ENCODE measurements around the gene SORBS1. TPM values are rescaled to one million over a fixed set of nuclear protein-coding genes. Genes with fewer than 3 reads are reported as not detected.
A peak's percentile ranks its signal among the peaks of the same experiment; 100 is the strongest.

SORBS1 gene
- total and polyA plus RNA-seq, 2 donors (not counting 3 experiments of a cell fraction or from before 2014, with no cell fraction given), result 2.0 to 7.9 TPM

DNA sequence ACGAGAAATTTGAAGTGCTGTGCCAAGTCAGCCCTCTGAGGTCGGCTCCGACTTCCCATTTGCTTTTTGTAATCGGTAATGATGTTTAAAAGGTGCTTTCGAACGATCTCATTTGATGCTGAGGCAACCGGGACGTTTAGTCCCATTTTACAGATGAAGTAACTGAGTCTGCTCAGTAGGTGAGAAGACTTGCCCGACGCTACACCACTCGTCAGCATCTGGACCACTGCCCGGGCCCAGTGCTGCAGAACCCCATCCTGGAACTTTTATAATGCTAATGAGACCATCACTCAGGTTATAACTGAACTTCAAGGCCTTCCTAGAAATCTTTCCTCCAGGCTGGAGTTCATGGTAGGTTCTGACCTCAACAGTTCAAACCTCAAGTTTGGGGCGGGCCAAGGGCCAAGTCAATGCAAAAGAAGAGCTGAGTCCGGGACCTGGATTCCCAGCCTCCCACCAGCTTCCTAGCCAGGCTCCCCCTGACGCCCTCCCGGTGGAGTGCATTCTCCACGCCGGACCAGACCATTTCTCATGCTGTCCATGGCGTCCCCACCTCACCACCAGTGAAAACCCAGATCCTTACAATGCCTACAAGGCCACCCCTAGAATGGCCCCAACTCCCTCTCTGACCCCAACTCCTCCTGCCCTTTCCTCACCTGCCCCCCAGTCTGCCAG lies 269.7 kb downstream of the SORBS1 start:
- dilution Hi-C loops (cut with MboI; ENCODE audit: extremely low pct_ligation_motif_present, low sequenced_read_pairs) (no loop called here), intact Hi-C loops (cut with micrococcal nuclease) (loop anchor here (2.0 kb wide), 1 partner anchor 71 kb away; no protein-coding TSS in a partner anchor)
- no peaks in the 10 kb centered on the region for H4K20me1 ChIP-seq (replicated peaks; ENCODE audit: control insufficient read depth, extremely low read depth, insufficient read depth, low read length)
- no peaks in the 10 kb centered on the region for H3K9me3 ChIP-seq (replicated peaks; ENCODE audit: control insufficient read depth, insufficient read depth, low read length)
- H3K9me1 ChIP-seq (replicated peaks; ENCODE audit: control insufficient read depth, extremely low read depth, insufficient read depth, low read length), result no peaks in the 10 kb centered on the region
- H3K27me3 ChIP-seq (ENCODE audit: control insufficient read depth in 2 of 2, insufficient read depth in 2 of 2, low read length in 2 of 2), result no peaks in the 10 kb centered on the region
- FAIRE-seq (no peak), DNase-seq (ENCODE audit: low read depth, low spot score) (no peak)
- TF ChIP-seq GATA2 (IDR thresholded peaks at IDR 0.05; ENCODE audit: insufficient read depth, insufficient read length, low read depth, low read length) (no peak), JUN (IDR thresholded peaks at IDR 0.05; ENCODE audit: borderline replicate concordance, insufficient read depth, insufficient read length, low read depth) (no peak), CTCF (IDR thresholded peaks at IDR 0.05; ENCODE audit: extremely low read depth in 1 of 2, insufficient read depth in 1 of 2, low read depth in 1 of 2, low read length in 2 of 2) (no peak), EZH2 (IDR thresholded peaks at IDR 0.05; ENCODE audit: borderline replicate concordance, low read depth, low read length, severe bottlenecking) (no peak), POLR2AphosphoS5 (IDR thresholded peaks at IDR 0.05; ENCODE audit: insufficient read depth, low read depth, low read length) (no peak), POLR2A (IDR thresholded peaks at IDR 0.05; ENCODE audit: low read depth, low read length) (no peak), FOS (IDR thresholded peaks at IDR 0.05; ENCODE audit: borderline replicate concordance, insufficient read depth, low read length) (no peak), MYC (IDR thresholded peaks at IDR 0.05; ENCODE audit: low read depth, low read length) (no peak)
- TF ChIP-seq, protein P1, sequence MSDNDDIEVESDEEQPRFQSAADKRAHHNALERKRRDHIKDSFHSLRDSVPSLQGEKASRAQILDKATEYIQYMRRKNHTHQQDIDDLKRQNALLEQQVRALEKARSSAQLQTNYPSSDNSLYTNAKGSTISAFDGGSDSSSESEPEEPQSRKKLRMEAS (IDR thresholded peaks at IDR 0.05; ENCODE audit: insufficient read depth, insufficient read length), result no peak
- peak overlapping the region; percentile 69 for H2AFZ ChIP-seq (ENCODE audit: low read depth, low read length)
- H3K79me2 ChIP-seq (ENCODE audit: control insufficient read depth, insufficient read depth, low read length), result peaks cover 35% of the 10 kb centered on the region
- TSS peak; percentile 64 for BruUV-seq (replicated peaks)
- peak overlapping the region; percentile 72 for H3K4me2 ChIP-seq (ENCODE audit: insufficient read depth, low read length)
- H3K9ac ChIP-seq (replicated peaks; ENCODE audit: extremely low read depth, insufficient read depth, low read length), result peak overlapping the region; percentile 73
- H3K4me1 ChIP-seq (ENCODE audit: control insufficient read depth, extremely low read depth, insufficient read depth, low read length), result peaks cover 36% of the 10 kb centered on the region
- POLR2A ChIA-PET, result no interaction called here
- CTCF ChIA-PET, result interaction anchor here (0.7 to 1.4 kb wide), 2 partner anchors 46 to 72 kb away, joined by 3 to 4 read pairs; no protein-coding TSS in a partner anchor
- H3K27ac ChIP-seq (ENCODE audit: insufficient read depth, low read depth, low read length), result no peak overlapping the region
- no peaks in the 10 kb centered on the region for H3K36me3 ChIP-seq (ENCODE audit: control insufficient read depth in 2 of 2, extremely low read depth in 1 of 2, insufficient read depth in 2 of 2, low read length in 2 of 2)
- peak overlapping the region in 2 of 3 experiments; percentile 61 to 91 for H3K4me3 ChIP-seq (replicated peaks in 1 of 3; ENCODE audit: insufficient read depth in 1 of 3, low read depth in 1 of 3, low read length in 3 of 3)

All from endothelial cell of umbilical vein (primary cell).